HG02973 (cell line): ENCODE data around the gene IQCK.
"Not testable (repeated sequence)": the region's sequence is repeated elsewhere in the genome, so short reads cannot be mapped to it uniquely, and the experiment has no call there.

Source experiments
- ATAC-seq: cut with Tn5 transposase; IDR thresholded peaks from one replicate; pipeline ENCODE4 v1.9.1; 2021; ENCODE audit warnings: moderate library complexity; ENCODE audit not compliant: unreplicated experiment

Gene IQCK, protein sequence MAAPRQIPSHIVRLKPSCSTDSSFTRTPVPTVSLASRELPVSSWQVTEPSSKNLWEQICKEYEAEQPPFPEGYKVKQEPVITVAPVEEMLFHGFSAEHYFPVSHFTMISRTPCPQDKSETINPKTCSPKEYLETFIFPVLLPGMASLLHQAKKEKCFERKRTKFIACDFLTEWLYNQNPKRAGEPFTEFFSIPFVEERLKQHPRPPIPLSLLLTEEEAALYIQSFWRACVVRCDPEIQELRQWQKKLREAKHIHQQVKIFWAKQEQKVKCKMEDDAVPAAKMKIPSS

DNA sequence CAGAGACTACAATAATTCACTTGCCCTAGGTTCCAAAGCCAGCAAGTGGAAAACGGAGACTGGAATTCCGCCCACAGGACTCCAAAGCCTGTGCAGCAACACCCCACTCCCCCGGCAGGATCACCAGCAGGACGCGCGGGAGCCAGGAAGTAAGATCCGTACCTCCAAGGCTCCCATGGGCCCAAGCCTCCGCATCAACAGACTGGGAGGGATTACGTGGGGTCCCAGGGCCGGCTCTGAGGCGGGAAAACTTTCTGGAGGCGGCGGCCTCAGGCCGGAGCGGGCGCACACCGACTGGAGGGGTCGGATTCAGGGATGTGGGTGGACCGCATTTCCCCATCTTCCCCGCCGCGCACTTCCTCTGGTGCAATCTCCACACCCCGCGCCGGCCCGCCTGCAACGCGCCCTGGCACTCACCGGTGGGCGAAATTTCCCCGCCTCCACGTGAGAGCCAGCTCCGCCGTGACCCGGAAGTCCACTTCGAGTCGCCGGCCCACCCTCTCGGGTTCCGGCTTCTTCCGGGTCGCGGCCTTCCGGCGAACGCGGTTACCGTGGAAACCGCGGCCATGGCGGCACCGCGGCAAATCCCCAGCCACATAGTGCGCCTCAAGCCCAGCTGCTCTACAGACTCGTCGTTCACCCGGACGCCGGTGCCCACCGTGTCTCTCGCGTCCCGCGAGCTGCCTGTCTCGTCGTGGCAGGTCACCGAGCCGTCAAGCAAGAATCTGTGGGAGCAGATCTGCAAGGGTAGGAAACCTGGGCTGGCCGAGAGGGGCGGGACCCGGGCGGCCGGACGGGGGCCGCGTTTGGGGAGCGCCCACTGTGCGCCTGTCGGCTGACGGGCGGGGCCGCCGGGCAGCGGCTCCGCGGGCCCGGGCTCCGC, at the start of gene IQCK, which contains the start of gene KNOP1:
TSS of gene IQCK (plus strand) at position 531 of the 883 bp plus-strand sequence. CDS start at position 567, 36 bp downstream.
TSS of gene KNOP1 (minus strand) at position 487 of the 883 bp plus-strand sequence. CDS start 3,192 bp downstream, outside the sequence.
- ATAC-seq, result peak; percentile 87

DNA sequence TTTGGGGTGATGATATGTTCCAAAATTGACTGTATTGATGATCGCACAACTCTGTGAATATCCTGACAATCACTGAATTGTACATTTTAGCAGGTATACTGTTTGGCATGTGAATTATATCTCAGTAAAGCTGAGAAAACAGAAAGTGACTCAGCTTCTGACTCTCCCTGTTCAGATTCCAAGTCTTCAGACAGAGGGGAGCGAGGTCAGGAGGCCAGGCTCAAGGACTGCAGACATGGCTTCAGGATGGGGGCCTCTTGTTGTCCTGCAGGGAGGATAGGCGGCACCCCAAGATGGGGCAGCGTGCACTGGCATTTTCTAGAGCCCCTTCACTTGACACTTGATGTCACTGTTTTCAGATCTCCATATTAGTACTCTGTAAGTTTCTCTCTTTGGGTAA, 45.7 kb upstream of the IQCK start:
- ATAC-seq, result no peak

DNA sequence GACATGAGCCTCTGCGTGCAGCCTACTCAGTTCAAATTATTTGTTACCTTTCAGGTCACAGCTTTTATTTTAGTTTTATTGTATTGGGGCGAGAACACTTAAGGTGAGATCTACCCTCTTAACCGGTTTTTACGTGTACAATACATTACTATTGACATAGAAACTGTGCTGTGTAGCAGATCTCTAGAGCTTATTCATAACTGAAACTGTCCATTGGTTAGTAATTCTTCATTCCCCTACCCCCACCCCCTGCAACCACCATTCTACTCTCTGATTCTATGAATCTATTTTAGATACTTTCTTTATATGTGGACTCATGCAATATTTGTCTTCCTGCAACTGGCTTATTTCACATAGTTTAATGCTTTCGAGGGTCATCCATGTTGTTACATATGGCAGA, 43.6 kb upstream of the IQCK start:
- ATAC-seq, result no peak

DNA sequence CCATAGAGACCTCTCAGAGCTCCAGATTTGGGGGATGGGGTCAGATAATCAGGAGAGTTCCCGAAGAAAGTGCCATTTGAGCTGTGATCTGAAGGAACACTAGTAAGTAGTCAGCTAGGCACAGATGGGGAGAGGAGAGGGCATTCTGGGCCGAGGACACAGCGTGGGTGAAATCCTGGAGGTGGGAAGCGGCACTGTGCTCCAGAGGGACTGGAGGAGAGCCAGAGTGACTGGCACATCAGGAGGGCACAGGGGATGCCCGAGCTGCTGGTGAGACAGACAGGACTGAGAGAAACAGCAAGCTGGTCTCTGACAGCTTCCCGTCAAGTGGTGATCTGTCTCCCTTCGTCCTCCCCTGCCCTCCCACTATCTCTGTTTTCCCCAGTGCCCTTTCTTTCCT, 40.7 kb upstream of the IQCK start:
- no peak for ATAC-seq

DNA sequence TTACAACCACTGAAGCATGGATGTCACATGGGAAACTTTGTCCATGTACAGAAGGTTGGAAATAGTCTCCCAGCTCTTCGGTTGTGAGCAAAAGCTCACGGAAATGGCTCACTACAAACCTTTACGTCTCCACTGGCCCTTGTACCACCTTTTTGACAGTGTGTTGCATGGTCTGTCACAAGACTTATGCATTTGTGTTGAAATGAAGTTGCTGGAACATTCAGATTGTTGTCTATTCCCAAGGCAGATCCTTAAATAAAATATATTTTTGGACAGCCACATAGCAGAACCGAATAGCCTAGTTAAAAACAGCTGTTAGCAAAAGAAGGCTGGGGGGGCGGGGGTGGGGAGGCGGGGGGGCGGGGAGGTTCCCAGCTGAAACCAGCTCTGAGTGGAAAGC, 39.3 kb upstream of the IQCK start:
- no peak for ATAC-seq

DNA sequence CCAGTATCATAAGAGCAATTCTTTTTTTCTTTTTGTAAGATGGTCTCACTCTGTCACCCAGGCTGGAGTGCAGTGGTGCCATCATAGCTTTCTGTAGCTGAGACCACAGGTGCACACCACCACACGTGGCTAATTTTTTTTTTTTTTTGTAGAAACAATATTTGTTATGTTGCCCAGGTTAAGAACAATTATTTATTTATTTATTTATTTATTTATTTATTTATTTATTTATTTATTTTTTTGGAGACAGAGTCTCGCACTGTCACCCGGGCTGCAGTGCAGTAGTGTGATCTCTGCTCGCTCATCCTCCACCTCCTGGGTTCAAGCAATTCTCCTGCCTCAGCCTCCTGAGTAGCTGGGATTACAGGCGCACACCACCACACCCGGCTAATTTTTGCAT, 38.8 kb upstream of the IQCK start:
- ATAC-seq, result not testable (repeated sequence)

DNA sequence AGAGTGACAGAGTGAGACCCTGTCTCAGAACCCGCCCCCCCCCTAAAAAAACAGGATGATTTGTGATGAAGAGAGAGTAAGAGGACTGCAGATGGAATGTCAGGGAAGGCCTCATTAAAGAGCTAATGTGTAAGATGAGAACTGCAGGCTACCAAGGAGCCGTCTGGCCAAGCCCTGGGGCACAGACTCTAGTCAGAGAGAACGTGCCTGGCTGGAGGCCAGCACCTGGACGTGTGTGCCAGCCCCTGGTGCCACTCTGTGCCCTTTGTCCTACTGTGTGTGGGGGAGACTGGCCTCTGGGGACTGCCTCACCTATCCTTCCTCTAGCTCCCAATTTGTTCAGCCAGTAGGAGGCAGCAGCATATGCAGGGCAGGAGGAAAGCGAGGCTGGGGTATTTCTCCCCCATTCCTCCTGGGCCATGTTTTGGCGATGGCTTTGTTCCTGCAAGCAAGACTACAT, 37.2 kb upstream of the IQCK start:
- ATAC-seq, result no peak

DNA sequence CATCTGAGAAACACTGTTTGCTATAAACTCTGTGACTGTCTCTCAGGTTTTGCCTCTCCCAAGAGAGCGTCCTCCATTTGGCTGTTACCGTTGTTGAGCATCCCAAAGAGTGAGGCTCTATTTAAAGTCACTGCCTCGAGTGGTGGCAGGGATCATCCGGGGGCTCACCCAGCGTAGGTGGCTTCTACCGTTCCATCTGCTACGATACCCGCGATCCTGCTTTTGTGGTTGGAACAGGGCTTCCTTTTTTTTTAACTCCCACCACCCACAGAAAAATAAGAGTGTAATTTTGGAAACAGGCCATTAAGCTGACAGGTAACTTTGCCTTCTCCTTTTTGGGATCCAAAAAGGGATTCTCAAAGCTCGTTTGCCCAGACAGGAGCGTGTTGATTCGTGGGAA, 36.4 kb upstream of the IQCK start:
- ATAC-seq, result no peak

DNA sequence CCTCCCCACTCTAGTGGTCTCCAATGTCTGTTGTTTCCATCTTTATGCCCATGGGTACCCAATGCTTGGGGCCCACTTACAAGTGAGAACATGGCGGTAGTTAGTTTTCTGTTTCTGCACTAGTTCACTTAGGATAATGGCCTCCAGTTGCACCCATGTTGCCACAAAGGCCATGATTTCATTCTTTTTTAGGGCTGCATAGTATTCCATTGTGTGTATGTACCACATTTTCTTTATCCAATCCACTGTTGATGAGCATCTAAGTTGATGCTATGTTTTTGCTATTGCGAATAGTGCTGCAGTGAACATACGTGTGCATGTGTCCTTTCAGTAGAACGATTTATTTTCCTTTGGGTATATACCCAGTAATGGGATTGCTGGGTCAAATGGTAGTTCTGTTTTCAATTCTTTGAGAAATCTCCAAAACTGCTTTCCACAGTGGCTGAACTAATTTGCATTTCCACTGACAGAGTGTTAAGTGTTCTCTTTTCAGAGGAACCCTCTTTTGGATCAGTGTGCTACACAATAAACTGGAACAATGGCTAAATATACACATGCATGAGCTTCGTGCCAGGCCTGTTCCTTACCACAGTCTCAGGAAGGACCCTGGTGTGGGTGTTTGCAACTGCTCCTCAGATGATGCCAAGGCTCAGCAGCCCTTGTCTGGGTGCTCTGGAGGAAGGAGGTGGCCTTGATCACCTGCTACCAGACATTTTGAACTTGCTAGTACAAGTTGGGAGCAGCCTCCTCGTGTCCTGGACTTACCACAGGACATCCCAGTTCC, 34.4 kb upstream of the IQCK start:
- ATAC-seq, result no peak

DNA sequence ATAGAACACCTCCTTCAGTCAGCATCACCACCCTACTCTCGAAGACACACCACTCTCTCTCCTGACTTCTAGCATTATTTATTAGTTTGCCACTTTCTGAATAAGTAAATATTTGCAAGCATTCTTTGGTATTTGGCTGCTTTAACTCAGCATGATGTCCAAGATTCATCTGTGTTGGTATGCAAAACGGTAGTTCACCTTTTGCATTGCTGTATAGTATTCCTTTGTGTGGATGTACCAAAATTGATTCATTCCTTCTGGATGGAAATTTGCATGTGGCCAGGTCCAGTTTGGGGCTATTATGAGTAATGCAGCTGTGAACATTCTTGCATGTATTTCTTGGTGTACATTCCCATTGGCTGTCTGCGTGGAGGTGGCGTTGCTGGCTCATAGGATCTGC, 32.9 kb upstream of the IQCK start:
- no peak for ATAC-seq

DNA sequence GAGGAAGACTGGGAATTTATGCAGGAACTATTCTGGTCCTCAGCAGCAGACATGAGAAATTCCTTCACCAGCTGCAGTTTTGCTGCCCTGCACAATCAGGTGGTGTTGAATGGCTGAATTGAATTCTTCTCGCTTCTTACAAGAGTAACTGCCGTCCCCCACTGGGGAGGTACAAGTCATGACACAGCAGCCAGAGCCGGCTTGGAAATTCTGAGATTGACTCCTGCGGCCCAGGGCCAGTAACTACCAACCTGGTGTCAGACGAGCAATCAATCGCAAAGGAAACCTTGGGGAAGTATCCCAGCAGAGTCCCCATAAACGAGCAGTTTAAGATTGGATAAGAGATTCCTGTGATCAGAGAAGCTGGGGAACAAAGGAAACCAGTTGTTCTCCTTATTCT, 30.8 kb upstream of the IQCK start:
- ATAC-seq, result no peak

DNA sequence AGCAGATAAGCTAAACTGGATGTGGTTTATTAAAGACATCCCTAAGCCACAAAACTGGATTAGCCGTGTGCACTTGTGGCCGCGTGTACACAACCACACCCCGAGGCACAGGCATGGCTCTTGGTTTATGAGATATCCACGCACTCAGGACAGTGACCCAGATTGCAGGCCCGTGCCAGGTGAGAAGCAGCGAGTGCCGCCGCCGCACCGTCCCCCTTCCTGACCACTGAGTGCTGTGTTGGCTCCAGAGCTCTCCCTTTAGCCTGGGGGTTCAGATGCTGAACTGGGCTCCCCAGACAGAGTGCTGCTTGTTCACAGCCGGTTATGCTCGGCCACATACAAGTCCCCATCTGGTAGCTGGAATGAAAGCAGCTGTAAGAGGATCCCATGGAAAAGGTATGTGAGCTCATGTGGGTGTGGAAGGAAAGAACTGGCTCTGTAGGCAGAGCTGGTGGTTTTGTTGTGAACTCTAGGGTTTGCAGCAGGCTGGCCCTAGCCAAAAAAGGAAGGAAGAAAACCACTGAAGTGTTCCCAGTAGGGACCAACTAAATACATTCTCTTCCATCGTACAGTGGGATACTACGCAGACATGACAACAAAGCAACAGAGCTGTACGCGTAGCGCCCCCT, 29.6 kb upstream of the IQCK start:
- no peak for ATAC-seq

DNA sequence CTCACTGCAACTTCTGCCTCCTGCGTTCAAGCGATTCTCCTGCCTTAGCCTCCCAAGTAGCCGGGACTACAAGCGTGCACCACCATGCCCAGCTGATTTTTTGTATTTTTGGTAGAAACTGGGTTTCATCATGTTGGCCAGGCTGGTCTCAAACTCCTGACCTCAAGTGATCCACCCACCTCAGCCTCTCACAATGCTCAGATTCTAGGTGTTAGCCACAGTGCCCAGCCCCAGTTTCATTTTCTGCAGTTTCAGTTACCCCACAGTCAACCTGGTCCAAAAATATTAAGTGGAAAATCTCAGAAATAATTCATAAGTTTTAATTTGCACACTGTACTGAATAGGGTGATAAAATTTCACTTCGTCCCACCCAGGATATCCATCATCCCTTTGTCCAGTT, 28.7 kb upstream of the IQCK start:
- ATAC-seq, result no peak

DNA sequence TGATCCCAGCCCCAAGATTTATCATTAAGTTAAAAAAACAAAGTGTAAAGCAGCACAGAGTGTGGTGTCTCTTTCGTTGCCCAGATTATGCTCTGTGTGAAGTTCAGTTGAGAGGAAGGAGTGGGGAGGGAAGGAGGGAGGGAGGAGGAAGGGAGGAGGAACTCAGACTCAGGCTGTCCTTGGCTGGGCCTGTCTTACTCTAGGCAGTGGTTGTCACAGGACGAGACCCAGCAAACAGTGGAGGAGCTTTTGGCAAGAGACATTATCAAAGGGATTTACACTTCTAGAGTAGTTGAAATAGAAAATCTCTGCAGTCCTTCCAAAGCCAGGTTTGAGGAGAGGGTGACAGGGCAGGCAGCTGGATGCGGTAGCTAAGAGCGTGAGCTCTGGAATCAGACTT, 27.9 kb upstream of the IQCK start:
- ATAC-seq, result no peak

DNA sequence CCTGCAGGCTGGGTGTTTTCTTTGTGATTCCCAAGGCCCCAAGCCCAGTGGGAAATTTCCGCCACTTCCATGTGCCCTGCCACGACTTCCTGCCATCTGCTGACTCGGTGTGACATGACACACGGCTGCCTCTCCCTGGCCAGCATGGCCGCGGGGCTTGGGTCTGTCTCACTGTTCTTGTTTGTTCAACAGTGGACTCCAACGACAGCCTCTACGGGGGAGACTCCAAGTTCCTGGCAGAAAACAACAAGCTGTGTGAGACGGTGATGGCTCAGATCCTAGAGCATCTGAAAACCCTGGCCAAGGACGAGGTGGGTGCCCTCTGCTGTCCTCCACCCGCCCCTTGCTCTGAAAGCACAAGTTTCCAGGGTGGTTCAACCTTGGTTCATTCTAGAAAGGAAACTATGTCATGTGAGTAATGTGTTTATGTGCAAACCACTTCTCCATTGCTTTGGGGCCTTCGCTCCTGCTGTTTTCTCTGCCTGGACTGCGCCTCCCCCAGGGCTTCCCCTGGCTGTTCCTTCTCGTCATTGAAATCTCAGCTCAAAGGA, 26.8 kb upstream of the IQCK start:
- no peak for ATAC-seq

DNA sequence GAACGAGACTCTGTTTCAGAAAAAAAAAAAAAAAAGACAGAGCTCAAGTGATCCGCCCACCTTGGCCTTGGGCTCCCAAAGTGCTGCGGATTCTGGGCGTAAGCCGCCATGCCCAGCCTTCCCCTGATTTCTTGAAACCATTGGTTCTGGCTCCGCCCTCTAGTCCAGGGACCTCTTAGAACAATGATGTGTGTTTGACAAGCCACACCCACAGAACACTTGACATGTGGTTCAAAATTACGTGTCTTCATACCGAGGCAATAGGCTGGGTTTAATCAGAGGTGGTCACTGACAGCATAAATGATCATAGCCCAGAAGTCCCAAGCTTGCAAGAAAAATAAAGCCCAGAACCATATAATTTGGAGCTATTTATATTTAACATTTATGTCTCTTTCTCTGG, 23.1 kb upstream of the IQCK start:
- ATAC-seq, result no peak

DNA sequence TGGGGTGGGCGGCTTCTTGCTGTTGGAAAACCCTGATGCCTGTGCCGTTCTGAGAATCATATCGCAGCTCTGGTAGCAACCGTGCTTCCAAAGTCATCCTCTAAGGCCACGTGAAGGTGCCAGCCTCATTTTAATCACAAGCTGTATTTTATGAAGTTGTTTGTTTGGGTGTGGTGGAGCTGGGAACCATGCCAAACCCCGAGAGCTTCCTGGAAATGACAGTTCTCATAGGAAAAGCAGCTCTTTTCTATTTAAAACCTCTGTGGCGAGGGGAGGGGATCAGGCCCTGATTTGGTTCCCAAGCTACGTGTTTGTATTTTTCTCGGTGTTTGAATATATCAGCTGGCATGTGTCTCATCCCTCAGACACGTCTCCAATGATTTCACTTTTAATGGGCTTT, 21.7 kb upstream of the IQCK start:
- no peak for ATAC-seq

DNA sequence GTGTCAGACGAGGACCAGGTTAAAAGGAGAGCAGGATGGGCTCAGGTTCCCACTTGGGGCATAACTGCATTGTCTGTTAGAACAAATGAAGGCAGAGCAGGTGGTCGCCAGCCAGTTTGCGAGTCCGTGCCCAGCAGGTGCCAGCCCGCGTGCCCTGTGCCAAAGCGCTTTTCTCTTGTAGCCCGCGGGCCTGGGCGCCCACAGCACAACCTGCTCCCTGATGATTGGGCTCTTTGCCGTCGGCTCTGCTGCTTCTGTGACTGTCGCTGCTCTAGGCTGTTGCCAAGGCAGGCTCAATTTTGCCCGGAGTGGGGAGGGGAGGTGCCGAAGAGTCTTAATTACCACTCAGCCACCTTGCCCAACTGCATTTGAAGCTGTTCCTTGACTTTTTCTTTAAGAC, 21.1 kb upstream of the IQCK start:
- no peak for ATAC-seq

DNA sequence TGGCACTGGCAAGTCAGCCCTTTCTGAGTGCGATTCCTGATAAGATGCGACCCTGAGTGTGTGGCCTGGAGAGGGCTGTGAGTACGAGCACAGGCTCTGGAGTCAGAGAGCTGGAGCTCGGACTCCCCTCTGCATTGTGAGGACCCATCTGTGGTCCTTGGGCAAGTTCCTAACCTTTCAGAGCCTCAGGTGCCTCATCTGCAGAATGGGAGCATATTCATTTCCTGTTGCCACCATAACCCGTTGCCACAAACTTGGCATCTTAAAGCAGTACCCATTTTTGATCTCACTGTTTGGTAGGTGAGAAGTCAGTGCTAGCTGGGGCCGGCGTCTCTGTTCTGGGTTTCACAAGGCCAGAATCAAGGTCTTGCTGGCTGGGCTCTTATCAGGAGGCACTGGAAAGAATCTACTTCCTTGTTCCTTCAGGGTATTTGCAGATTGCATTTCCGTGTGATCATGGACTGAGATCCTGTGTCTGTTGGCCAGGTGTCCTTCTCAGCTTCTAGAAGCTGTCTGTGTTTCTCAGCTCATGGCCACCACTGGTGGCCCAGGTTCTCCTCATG, 20.2 kb upstream of the IQCK start:
- ATAC-seq, result no peak
